SH-SY5Y (cell line): ENCODE results near the gene TUNAR.

ENCODE experiments used
- GATA2 ChIP-seq: IDR thresholded peaks from 2 replicates; pipeline ENCODE4 v1.6.1; 2011; ENCODE audit warnings: mild to moderate bottlenecking, low read depth, low read length
- GATA3 ChIP-seq: IDR thresholded peaks from 2 replicates; pipeline ENCODE4 v1.6.1; 2011; ENCODE audit warnings: low read depth, mild to moderate bottlenecking, low read length, moderate library complexity

TUNAR gene

GRCh38 chr14:95876761-95877538 is at the start of gene TUNAR:
TUNAR (plus strand) TSS chr14:95876832.
- TF ChIP-seq GATA3 = no peak
- no peak for TF ChIP-seq GATA2

- TF ChIP-seq GATA3 (no peak), GATA2 (no peak)
Observed at GRCh38 chr14:95828649-95829265, 47.9 kb upstream of the TUNAR start.

DNA sequence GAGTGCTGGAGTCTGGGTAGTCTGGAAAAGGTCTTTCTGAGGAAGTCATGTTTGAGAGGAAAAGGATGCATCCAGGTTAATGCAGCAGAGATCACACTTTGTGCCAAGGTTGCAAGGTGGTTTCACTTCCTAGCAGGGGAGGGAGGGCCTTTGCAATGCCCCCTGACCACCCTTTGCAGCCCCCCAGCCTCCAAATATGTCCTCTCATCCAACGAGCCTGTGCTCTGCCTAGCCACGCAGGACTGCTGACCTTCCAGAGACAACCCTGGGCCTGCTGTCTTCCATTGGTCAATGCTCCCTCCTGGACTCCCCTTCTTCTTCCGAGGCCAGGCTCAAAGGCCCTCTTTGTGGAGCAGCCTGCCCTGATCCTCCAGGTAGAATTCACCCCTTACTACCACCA is 47.3 kb upstream of the TUNAR start:
- no peak for TF ChIP-seq GATA3
- TF ChIP-seq GATA2 = no peak

DNA sequence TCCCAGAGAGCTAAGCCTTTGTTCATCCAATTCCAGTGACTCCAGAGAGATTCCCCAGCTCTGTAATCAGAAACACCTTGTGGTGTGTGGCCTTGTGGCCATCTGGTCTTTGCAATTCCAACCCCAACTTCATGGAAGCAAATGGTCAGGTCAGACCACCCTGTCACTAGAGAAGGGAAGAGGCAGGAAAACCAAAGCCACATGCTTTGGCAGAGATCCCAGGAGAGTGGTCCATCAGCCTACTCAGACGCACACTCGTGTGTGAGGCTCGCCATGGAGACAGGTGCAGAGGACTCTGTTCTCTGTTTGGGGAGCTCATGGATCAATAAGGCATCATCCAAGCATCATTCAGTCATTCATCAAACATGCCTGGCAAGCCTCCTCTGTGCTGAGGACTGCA is 46.2 kb upstream of the TUNAR start:
- TF ChIP-seq GATA2 (no peak), GATA3 (no peak)

DNA sequence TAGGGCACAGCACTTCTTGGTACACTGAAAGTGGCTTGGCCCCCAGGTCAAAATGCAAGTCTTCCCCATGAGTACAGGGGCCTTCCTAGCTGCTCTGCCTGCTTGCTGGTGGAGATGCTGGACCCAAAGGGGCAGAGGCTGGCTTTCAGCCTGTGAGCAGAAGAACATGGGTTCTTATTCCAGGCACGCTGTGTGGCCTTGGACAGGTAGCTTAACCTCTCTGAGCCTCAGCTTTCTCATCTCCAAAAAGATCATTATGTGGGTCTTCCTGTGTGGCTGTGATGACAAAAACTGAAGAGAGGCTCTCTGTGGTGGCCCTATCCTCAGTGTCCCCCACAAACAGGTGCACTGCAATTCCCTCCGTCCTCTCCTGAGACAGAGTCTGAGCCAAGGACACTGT is 45.6 kb upstream of the TUNAR start:
- TF ChIP-seq GATA3 = no peak
- TF ChIP-seq GATA2 = no peak

DNA sequence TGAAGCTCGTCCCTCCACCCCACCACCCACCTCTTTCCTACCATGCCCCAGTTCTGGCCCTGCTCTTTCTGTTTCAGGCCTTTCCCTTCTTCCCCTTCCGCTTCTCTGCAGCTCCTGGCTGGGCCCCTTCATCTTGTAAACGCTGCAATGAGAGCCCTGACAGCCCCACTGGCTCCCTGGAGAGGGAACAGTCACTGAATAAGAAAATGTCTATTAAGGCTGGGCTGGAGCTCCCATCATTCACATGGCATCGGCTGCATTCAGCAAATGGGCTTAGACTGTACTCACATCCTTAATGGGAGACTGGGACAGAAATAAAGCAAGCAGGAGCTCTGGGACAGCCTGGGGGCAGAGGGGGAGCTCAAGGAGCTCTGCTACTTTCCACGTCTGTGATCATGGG is 45.2 kb upstream of the TUNAR start:
- TF ChIP-seq GATA3 = no peak

DNA sequence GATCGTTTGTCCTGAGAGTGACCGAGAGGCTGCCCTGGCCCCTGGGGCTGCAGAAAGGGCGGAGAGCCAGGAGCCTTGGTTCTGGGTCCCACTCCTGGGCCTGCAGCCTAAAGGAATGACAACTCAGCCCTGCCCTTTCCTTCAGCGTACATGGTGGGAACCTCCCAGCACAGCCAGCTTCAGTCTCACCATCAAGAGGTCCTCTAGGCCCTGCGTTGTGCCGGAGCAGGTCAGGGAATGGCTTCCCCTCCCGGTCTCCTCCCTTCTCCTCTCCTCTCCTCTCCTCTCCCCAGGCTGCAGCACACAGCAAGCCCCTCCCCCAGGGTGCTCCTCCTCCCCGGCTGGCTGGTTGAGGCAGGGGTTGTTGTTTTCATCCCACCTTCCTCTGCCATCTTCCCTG is 44.6 kb upstream of the TUNAR start:
- TF ChIP-seq GATA2 (no peak), GATA3 (no peak)

DNA sequence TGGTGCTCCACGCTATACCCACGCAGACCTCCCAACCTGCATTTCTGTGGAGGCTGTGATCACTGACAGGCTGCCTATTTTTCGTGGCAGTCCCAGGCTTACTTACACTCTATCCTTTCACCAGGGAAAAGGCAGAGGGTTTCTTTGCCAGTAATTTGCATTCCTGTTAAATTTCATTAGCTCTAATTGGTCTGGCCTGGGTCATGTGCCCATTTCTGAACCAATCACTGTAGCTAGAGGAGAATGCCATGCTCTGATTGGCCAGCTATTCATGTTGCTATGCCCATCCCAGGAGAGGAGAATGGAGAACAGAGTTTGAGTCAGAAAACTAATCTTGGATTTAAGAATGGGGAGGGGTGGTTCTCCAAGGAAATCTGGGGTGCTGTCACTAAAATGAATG is 43.2 kb upstream of the TUNAR start:
- TF ChIP-seq GATA3 = no peak
- no peak for TF ChIP-seq GATA2

DNA sequence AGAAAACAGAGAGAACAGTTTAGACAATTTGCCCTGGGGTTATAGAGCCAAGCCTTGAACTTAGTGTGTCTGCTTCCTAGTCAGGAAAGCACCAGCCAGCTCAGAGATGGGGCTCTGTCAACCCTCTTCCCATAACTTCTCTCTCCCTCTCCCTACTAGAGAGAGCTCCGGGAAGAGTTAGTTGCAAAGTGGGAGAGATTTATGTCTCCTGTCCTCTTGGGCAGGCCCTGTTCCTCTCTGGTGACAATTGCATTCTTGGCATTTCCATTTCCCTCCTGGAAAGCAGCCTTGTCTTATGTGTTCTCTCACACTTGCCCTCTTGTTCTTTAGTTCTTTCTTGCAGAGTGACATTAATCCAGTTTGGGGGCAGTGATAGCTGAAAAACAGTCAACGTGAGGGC is 42.1 kb upstream of the TUNAR start:
- TF ChIP-seq GATA3 (no peak), GATA2 (no peak)

GRCh38 chr14:95835121-95835730 is 41.4 kb upstream of the TUNAR start:
- TF ChIP-seq GATA2 (no peak), GATA3 (no peak)

- TF ChIP-seq GATA3 = no peak
Observed at GRCh38 chr14:95838862-95839261, 37.8 kb upstream of the TUNAR start.

DNA sequence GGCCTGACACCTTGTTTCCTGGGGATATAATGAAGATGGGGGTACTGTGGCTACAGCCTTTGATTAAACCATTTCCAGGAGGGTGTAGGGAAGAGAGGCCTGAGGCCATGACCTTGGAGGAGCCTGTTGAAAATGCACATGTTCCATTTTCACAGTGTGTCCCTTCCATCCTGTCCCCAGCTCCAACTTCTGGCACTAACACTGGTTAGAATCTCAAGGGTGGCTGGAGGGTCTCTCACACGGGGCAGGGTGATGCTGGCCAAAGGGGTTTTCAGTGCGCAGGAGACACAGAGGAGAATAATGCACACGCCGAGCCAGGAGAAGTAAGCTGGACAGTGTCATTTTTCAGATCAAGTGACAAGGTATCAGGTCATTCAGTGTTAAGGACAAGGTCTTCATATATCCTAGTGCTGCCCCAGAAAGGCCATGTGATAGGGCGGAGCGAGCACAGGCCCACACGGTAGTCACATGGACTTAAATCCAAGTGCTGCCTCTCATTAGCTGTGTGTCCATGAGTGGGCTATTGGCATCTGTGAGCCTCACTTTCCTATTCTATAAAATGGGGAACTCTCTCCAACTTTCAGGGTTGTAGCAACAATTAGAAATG is 36.4 kb upstream of the TUNAR start:
- TF ChIP-seq GATA2 = no peak

GRCh38 chr14:95841668-95842067 is 35.0 kb upstream of the TUNAR start:
- no peak for TF ChIP-seq GATA2
- no peak for TF ChIP-seq GATA3

DNA sequence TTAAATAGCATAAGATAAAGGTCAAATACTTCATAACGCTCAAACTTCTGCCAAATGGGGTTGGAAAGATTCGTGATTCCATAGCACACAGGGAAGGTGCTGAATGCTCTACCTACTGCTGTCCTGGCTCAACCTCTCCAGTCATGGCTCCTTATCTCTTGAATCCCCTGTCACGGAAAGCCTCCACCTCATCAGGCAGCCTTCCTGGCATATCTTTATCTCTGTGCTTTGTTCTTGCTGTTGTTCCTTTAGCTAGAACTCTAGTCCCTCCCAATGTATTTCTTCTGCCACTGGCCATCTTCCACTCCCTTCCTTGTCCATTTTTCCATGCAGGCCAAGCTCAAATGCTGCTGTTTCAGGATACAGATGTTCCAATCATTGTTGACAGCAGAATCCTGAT is 26.9 kb upstream of the TUNAR start:
- TF ChIP-seq GATA2 (no peak), GATA3 (no peak)

DNA sequence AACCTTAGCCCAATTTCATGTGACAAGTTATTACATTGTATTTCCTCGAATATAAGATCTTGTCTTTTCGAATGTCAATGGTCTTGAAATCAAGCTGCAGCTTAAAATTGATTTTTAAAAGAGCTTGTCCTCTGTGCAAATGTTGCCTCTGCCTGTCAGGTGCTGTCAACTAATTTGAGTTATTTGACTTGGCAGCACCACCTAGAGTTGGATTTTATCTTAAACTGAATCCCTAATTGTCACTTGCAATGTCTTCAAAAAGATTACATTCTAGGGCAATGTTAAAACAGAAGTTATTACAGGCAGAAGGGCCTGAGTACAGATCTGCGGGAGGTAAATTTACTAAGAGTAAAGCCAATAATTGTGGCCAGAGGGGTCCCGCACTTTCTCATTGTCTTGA is 26.2 kb upstream of the TUNAR start:
- TF ChIP-seq GATA2 = no peak
- no peak for TF ChIP-seq GATA3

DNA sequence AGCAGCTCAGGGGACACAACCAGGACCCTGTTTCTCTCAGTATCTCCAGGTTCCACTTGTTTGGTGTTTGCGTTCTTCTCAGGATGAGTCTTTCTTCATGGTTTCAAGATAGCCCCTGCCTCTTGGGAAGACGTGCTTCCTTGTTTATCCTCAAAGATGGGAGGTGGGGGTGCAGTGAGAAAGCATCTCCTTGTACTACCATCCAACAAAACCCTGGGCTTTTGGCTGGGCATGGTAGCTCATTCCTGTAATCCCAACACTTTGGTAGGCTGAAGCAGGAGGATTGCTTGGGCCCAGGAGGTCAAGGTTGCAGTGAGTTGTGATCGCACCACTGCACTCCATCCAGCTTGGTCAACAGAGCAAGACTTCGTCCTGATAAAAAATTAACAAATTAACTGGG is 21.0 kb upstream of the TUNAR start:
- TF ChIP-seq GATA2 = no peak
